DOHH2 (cell line): ENCODE data around the gene SLC25A1.

ENCODE experiments used
- H3F3A ChIP-seq: fragments of 200-600 bp; sonication (generic), shearing (Covaris generic); 2 replicates; pipeline ENCODE4 v1.6.0; 2016; ENCODE audit warnings: antibody characterized with exemption, mild to moderate bottlenecking; ENCODE audit not compliant: control insufficient read depth, insufficient read depth
- H3K27ac ChIP-seq: fragments of 200-600 bp; sonication (generic); 2 replicates; pipeline ENCODE4 v1.5.1; 2014; ENCODE audit warnings: low read depth, mild to moderate bottlenecking, low read length, moderate library complexity
- H3K27me3 ChIP-seq: fragments of 200-600 bp; sonication (generic); 2 replicates; pipeline ENCODE4 v1.6.1; 2014; ENCODE audit warnings: mild to moderate bottlenecking, low read length, mixed read lengths; ENCODE audit not compliant: control insufficient read depth
- H3K36me3 ChIP-seq: fragments of 200-600 bp; sonication (generic); 2 replicates; pipeline ENCODE4 v1.6.1; 2014; ENCODE audit warnings: mild to moderate bottlenecking, low read length, moderate library complexity, mixed read lengths; ENCODE audit not compliant: control insufficient read depth
- H3K4me1 ChIP-seq: fragments of 200-600 bp; sonication (generic); 2 replicates; pipeline ENCODE4 v1.6.1; 2014; ENCODE audit warnings: mild to moderate bottlenecking, low read length, mixed read lengths; ENCODE audit not compliant: control insufficient read depth
- H3K4me2 ChIP-seq: fragments of 200-600 bp; sonication (generic); 2 replicates; pipeline ENCODE4 v1.6.0; 2014; ENCODE audit warnings: mild to moderate bottlenecking, low read length, moderate library complexity
- H3K4me3 ChIP-seq: fragments of 200-600 bp; sonication (generic); 2 replicates; pipeline ENCODE4 v1.5.1; 2014; ENCODE audit warnings: mild to moderate bottlenecking, low read length, mixed read lengths
- H3K79me2 ChIP-seq: fragments of 200-600 bp; sonication (generic); 2 replicates; pipeline ENCODE4 v1.6.1; 2014; ENCODE audit warnings: mild to moderate bottlenecking, low read length, mixed read lengths; ENCODE audit not compliant: control insufficient read depth
- H3K9me2 ChIP-seq: fragments of 200-600 bp; sonication (generic); replicated peaks from 2 replicates; pipeline ENCODE4 v1.6.1; 2014; ENCODE audit warnings: mild to moderate bottlenecking, low read length, mixed read lengths; ENCODE audit not compliant: control insufficient read depth
- H3K9me3 ChIP-seq: fragments of 200-600 bp; sonication (generic); 2 replicates; pipeline ENCODE4 v1.6.1; 2014; ENCODE audit warnings: antibody characterized with exemption, low read length, mixed read lengths; ENCODE audit not compliant: control insufficient read depth, insufficient read depth
- H4K20me1 ChIP-seq: fragments of 200-600 bp; sonication (generic); 2 replicates; pipeline ENCODE4 v1.6.0; 2014; ENCODE audit warnings: low read depth, mild to moderate bottlenecking, antibody characterized with exemption, low read length, moderate library complexity; ENCODE audit not compliant: control insufficient read depth, insufficient read depth
- CTCF ChIP-seq: fragments of 200-600 bp; sonication (generic); IDR thresholded peaks from one replicate; pipeline ENCODE4 v1.5.1; 2014; ENCODE audit warnings: antibody characterized with exemption, mild to moderate bottlenecking, low read depth, low read length; ENCODE audit not compliant: poor library complexity, severe bottlenecking
- EZH2phosphoT487 ChIP-seq: fragments of 200-600 bp; sonication (generic); IDR thresholded peaks from 2 replicates; pipeline ENCODE4 v1.6.1; 2017; ENCODE audit warnings: borderline replicate concordance, mild to moderate bottlenecking, antibody characterized with exemption, low read length, moderate library complexity, mixed read lengths

SLC25A1 gene

DNA sequence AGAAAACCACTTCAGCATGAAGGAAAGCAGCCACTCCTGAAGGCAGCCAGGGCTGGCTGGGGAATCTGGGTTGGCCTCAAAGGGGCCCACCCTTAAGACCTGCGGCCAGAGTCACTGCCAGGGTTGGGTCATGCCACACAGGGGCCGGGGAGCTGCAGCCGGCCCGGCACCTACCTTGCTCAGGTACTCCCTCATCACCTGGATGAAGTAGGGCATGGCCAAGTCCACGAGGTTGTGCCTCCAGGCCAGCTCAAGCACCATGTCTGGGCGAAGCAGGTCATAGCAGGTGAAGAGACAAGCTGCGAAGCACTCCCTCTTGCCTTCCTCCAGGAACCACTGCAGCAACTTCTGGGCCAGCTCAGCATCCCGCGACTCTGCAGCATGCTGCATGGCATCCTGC is 4.7 kb upstream of the SLC25A1 start:
- no peak overlapping the region for H3K4me2 ChIP-seq
- no peak overlapping the region for H3K4me3 ChIP-seq
- H4K20me1 ChIP-seq, result no peaks in the 10 kb centered on the region
- no peaks in the 10 kb centered on the region for H3F3A ChIP-seq
- no peak overlapping the region for H3K27ac ChIP-seq
- H3K36me3 ChIP-seq, result no peaks in the 10 kb centered on the region
- TF ChIP-seq EZH2phosphoT487 (no peak), CTCF (no peak)
- H3K9me2 ChIP-seq, result no peaks in the 10 kb centered on the region
- H3K4me1 ChIP-seq, result peaks cover 21% of the 10 kb centered on the region
- H3K79me2 ChIP-seq, result peaks cover 1% of the 10 kb centered on the region
- H3K9me3 ChIP-seq, result no peaks in the 10 kb centered on the region
- H3K27me3 ChIP-seq, result no peaks in the 10 kb centered on the region; the same call in 1 of the 2 replicates

DNA sequence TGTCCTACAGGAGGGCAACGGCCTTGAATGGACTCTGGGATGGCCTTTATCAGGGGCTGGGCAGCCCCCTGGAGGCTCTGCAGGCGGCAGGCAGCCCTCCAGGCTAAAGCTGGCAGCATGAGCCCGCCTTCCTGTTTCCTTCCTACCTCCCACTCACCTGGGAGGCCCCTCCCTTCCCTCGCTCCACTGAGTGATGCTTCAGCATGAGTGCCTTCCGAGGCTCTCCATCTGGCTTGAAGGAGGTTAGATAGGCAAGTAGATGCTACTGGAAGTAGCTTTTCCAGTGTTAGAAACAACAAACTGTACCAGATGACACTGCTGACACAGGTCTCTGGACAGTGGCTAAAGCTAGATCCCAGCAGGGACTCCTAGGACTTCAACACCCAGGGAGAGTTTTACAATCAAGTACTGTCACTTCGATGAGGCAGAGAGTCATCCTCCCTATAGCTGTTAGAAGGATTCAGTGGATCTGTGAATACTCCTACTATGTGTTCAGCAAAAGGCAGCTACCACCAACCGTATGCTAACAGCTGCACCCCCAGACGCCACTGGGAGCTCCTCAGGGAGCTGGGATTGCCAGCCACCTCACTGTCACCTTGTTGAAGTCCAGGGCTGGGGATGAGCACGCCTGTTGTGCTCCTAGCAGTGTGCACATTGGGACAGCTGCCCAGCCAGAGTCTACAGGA is 4.1 kb upstream of the SLC25A1 start:
- H3K9me3 ChIP-seq, result no peaks in the 10 kb centered on the region
- no peaks in the 10 kb centered on the region for H3F3A ChIP-seq
- H3K4me3 ChIP-seq, result no peak overlapping the region
- H3K27me3 ChIP-seq, result no peaks in the 10 kb centered on the region; the same call in 1 of the 2 replicates
- H3K9me2 ChIP-seq, result no peaks in the 10 kb centered on the region
- H3K4me1 ChIP-seq, result peaks cover 23% of the 10 kb centered on the region
- no peak overlapping the region for H3K27ac ChIP-seq
- no peak overlapping the region for H3K4me2 ChIP-seq
- H3K79me2 ChIP-seq, result peaks cover 7% of the 10 kb centered on the region
- peaks cover 1% of the 10 kb centered on the region; the same call in 1 of the 2 replicates for H3K36me3 ChIP-seq
- H4K20me1 ChIP-seq, result no peaks in the 10 kb centered on the region
- TF ChIP-seq EZH2phosphoT487 (no peak), CTCF (no peak)

DNA sequence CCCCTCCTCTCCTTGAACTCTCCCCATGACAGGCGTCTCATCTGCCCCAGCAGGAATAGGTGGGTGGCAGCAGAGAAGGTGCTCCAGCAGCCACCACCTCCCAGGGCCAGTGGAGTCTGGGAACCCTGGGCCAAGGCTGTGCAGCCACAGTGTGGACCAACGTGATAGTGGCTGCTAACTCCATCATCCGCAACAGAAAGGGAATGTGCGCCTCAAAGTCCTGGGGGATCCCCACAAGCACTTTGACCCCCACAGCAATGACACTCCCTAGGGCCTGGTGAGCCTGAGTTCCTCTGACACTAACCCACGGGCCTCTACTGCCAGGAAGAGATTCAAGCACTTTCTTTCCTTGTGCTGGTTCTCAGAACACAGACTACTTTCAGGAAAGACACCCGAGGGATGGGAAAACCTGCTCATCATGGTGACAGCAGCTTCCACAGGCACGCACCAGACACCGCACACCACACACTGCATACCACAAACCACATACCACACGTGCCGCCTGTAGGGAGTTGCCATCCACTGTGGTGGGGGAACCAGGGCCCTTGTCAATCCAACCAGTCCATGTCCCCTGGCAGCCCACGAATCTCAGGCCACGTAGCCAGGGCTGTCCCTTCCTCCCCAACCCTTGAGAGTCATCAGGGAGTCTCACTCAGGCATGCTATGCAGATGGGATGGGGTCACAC is 3.4 kb upstream of the SLC25A1 start:
- no peaks in the 10 kb centered on the region for H3F3A ChIP-seq
- no peak overlapping the region for H3K27ac ChIP-seq
- TF ChIP-seq CTCF (no peak), EZH2phosphoT487 (no peak)
- no peak overlapping the region for H3K4me2 ChIP-seq
- no peak overlapping the region for H3K4me3 ChIP-seq
- H4K20me1 ChIP-seq, result no peaks in the 10 kb centered on the region
- H3K27me3 ChIP-seq, result no peaks in the 10 kb centered on the region; the same call in 1 of the 2 replicates
- no peaks in the 10 kb centered on the region for H3K9me2 ChIP-seq
- H3K4me1 ChIP-seq, result peaks cover 30% of the 10 kb centered on the region
- peaks cover 8% of the 10 kb centered on the region for H3K36me3 ChIP-seq
- H3K9me3 ChIP-seq, result no peaks in the 10 kb centered on the region
- peaks cover 14% of the 10 kb centered on the region for H3K79me2 ChIP-seq
